GM21447 (cell line): Measurements from ENCODE around the gene TLK2.
"Not testable (repeated sequence)": the region's sequence is repeated elsewhere in the genome, so short reads cannot be mapped to it uniquely, and the experiment has no call there.

Experiments
- ATAC-seq: cut with Tn5 transposase; IDR thresholded peaks from one replicate; pipeline ENCODE4 v1.9.1; 2021; ENCODE audit not compliant: unreplicated experiment

TLK2 gene

GRCh38 chr17:62557532-62557931, 78.9 kb downstream of the TLK2 start:
- ATAC-seq = not testable (repeated sequence)

GRCh38 chr17:62558941-62559340, 80.3 kb downstream of the TLK2 start:
- ATAC-seq = not testable (repeated sequence)

GRCh38 chr17:62560971-62561370, 82.3 kb downstream of the TLK2 start:
- not testable (repeated sequence) for ATAC-seq

GRCh38 chr17:62562656-62563055, 84.0 kb downstream of the TLK2 start:
- ATAC-seq = no peak

- no peak for ATAC-seq
These were observed 87.2 kb downstream of the TLK2 start for GRCh38 chr17:62565817-62566216.

- no peak for ATAC-seq
These were observed 88.5 kb downstream of the TLK2 start for GRCh38 chr17:62566996-62567578.

GRCh38 chr17:62572488-62572887, 93.9 kb downstream of the TLK2 start:
- no peak for ATAC-seq

- no peak for ATAC-seq
These were observed 94.3 kb downstream of the TLK2 start for GRCh38 chr17:62572888-62573401.

- ATAC-seq = no peak
These were observed 95.0 kb downstream of the TLK2 start for GRCh38 chr17:62573480-62574117.

GRCh38 chr17:62576382-62576781, 97.8 kb downstream of the TLK2 start:
- ATAC-seq = no peak

- ATAC-seq = no peak
These were observed 100.3 kb downstream of the TLK2 start for GRCh38 chr17:62578757-62579487.

GRCh38 chr17:62580947-62581346, 102.3 kb downstream of the TLK2 start:
- no peak for ATAC-seq

- no peak for ATAC-seq
These were observed 103.1 kb downstream of the TLK2 start for GRCh38 chr17:62581764-62582163.

- no peak for ATAC-seq
These were observed 108.9 kb downstream of the TLK2 start for GRCh38 chr17:62587554-62587953.

GRCh38 chr17:62588109-62588508, 109.5 kb downstream of the TLK2 start:
- no peak for ATAC-seq

- ATAC-seq = no peak
These were observed 112.7 kb downstream of the TLK2 start for GRCh38 chr17:62591333-62591732.

- ATAC-seq = not testable (repeated sequence)
These were observed 113.2 kb downstream of the TLK2 start for GRCh38 chr17:62591822-62592221.

- ATAC-seq = no peak
These were observed 113.9 kb downstream of the TLK2 start for GRCh38 chr17:62592341-62593099.

- no peak for ATAC-seq
These were observed 116.9 kb downstream of the TLK2 start for GRCh38 chr17:62595484-62595883.

- ATAC-seq = no peak
These were observed 118.0 kb downstream of the TLK2 start for GRCh38 chr17:62596662-62597061.

- no peak for ATAC-seq
These were observed 118.5 kb downstream of the TLK2 start for GRCh38 chr17:62597150-62597549.
